Inferior parietal cortex (tissue), 1 donor: Measurements from ENCODE around the gene COX7A1.
"Not testable (repeated sequence)": the region's sequence is repeated elsewhere in the genome, so short reads cannot be mapped to it uniquely, and the experiment has no call there.

Experiments used
- DNase-seq: peaks from one replicate; pipeline ENCODE4 v3.0.0-alpha.2; 2016; ENCODE audit errors: extremely low spot score

The COX7A1 gene

GRCh38 chr19:36141039-36141927, 11.0 kb downstream of the COX7A1 start:
- DNase-seq = peak; percentile 52

GRCh38 chr19:36140304-36141038, 11.8 kb downstream of the COX7A1 start:
- DNase-seq = peak; percentile 37

GRCh38 chr19:36139473-36140303, 12.6 kb downstream of the COX7A1 start, which contains the start of gene CAPNS1:
CAPNS1 (plus strand) TSS chr19:36140066; CDS start chr19:36141012, 946 bp downstream.
- peak; percentile 95 for DNase-seq

- no peak for DNase-seq
Observed at GRCh38 chr19:36139120-36139472, 13.2 kb downstream of the COX7A1 start.

GRCh38 chr19:36136964-36137686, 15.1 kb downstream of the COX7A1 start:
- no peak for DNase-seq

GRCh38 chr19:36134867-36135266, 17.4 kb downstream of the COX7A1 start:
- DNase-seq = not testable (repeated sequence)

GRCh38 chr19:36131221-36131620, 21.0 kb downstream of the COX7A1 start:
- not testable (repeated sequence) for DNase-seq

GRCh38 chr19:36128392-36128736, 23.9 kb downstream of the COX7A1 start:
- DNase-seq = no peak

GRCh38 chr19:36125557-36125956, 26.7 kb downstream of the COX7A1 start:
- DNase-seq = no peak

- no peak for DNase-seq
Observed at GRCh38 chr19:36121486-36122124, 30.6 kb downstream of the COX7A1 start.

GRCh38 chr19:36120984-36121358, 31.3 kb downstream of the COX7A1 start:
- DNase-seq = no peak

GRCh38 chr19:36120092-36120983, 31.9 kb downstream of the COX7A1 start:
- DNase-seq = no peak

- DNase-seq = no peak
Observed at GRCh38 chr19:36116344-36116637, 36.0 kb downstream of the COX7A1 start.

GRCh38 chr19:36115453-36116343, 36.5 kb downstream of the COX7A1 start, which contains the start of gene TBCB:
TBCB (plus strand) TSS chr19:36115468; CDS start chr19:36115561, 93 bp downstream.
- no peak for DNase-seq

GRCh38 chr19:36114721-36115452, 37.4 kb downstream of the COX7A1 start, which contains the start of gene POLR2I:
POLR2I (minus strand) TSS chr19:36114875; CDS start chr19:36114856, 19 bp downstream.
- peak; percentile 99 for DNase-seq

GRCh38 chr19:36113894-36114720, 38.1 kb downstream of the COX7A1 start:
- no peak for DNase-seq

- no peak for DNase-seq
Observed at GRCh38 chr19:36113425-36113824, 38.8 kb downstream of the COX7A1 start.
